Hepatocyte (in vitro differentiated cells): ENCODE data around the gene DAB2. TPM values are rescaled to one million over a fixed set of nuclear protein-coding genes. Genes with fewer than 3 reads are reported as not detected.

Experiments
- DNase-seq: peaks from one replicate; pipeline ENCODE4 v3.0.0-alpha.2; 2016; ENCODE audit warnings: low spot score
- H2AFZ ChIP-seq: fragments of 200-600 bp; sonication (generic); 2 replicates; pipeline ENCODE4 v1.6.0; 2016; ENCODE audit warnings: antibody characterized with exemption, mild to moderate bottlenecking
- H3K27ac ChIP-seq: fragments of 200-600 bp; sonication (generic); 2 replicates; pipeline ENCODE4 v1.5.1; 2016; ENCODE audit warnings: mild to moderate bottlenecking
- H3K27me3 ChIP-seq: fragments of 200-600 bp; sonication (generic); 2 replicates; pipeline ENCODE4 v1.6.1; 2016
- H3K36me3 ChIP-seq: fragments of 200-600 bp; sonication (generic); replicated peaks from 2 replicates; pipeline ENCODE4 v1.5.1; 2016; ENCODE audit warnings: low read depth; ENCODE audit not compliant: insufficient read depth
- H3K4me1 ChIP-seq: fragments of 200-600 bp; sonication (generic); 2 replicates; pipeline ENCODE4 v1.5.1; 2016; ENCODE audit warnings: mild to moderate bottlenecking, moderate library complexity; ENCODE audit not compliant: insufficient read depth
- H3K4me2 ChIP-seq: fragments of 200-600 bp; sonication (generic); 2 replicates; pipeline ENCODE4 v1.6.0; 2016
- H3K4me3 ChIP-seq: fragments of 200-600 bp; sonication (generic); 2 replicates; pipeline ENCODE4 v1.5.1; 2016; ENCODE audit warnings: mild to moderate bottlenecking
- H3K79me2 ChIP-seq: fragments of 200-600 bp; sonication (generic); 2 replicates; pipeline ENCODE4 v1.6.0; 2017; ENCODE audit warnings: mild to moderate bottlenecking
- H3K9me2 ChIP-seq: fragments of 200-600 bp; sonication (generic); replicated peaks from 2 replicates; pipeline ENCODE4 v1.6.0; 2017; ENCODE audit warnings: mild to moderate bottlenecking; ENCODE audit not compliant: insufficient read depth
- H3K9me3 ChIP-seq: fragments of 200-600 bp; sonication (generic); 2 replicates; pipeline ENCODE4 v1.5.1; 2016; ENCODE audit warnings: low read depth, mild to moderate bottlenecking
- H4K20me1 ChIP-seq: fragments of 200-600 bp; sonication (generic); 2 replicates; pipeline ENCODE4 v1.6.0; 2016; ENCODE audit warnings: mild to moderate bottlenecking; ENCODE audit not compliant: insufficient read depth, poor library complexity, severe bottlenecking
- CTCF ChIP-seq: fragments of 200-600 bp; sonication (generic); IDR thresholded peaks from 2 replicates; pipeline ENCODE4 v1.5.1; 2016; ENCODE audit warnings: antibody characterized with exemption, mild to moderate bottlenecking; ENCODE audit not compliant: poor library complexity
- EZH2 ChIP-seq: fragments of 200-600 bp; sonication (generic); IDR thresholded peaks from 2 replicates; pipeline ENCODE4 v1.6.1; 2016; ENCODE audit warnings: antibody characterized with exemption, mild to moderate bottlenecking, borderline replicate concordance
- EZH2phosphoT487 ChIP-seq: fragments of 200-600 bp; sonication (generic); IDR thresholded peaks from one replicate; pipeline ENCODE4 v1.6.1; 2018; ENCODE audit warnings: antibody characterized with exemption, mild to moderate bottlenecking, low read depth, moderate library complexity; ENCODE audit not compliant: unreplicated experiment, severe bottlenecking
- WGBS: methylation state at CpG from one replicate; pipeline ENCODE4 v1.1.6; 2016; ENCODE audit warnings: low lambda C conversion rate; ENCODE audit errors: missing lambda C conversion rate; 5-methylcytosine and 5-hydroxymethylcytosine counted together
- polyA plus RNA-seq: library from polyadenylated mRNA; unstranded; fragments of >200 nt; fragmentation: Nextera tagmentation; extraction: Ambion mirVana; gene quantifications from 2 replicates; pipeline ENCODE4 v1.2.1, GENCODE V29; 2016
- total RNA-seq: library from RNA; depleted of rRNA; stranded (reverse); fragments of >200 nt; gene quantifications from 2 replicates; pipeline ENCODE4 v1.2.3, GENCODE V29; 2014

Gene DAB2
- total and polyA plus RNA-seq, 2 experiments from 2014 or later, result 98.9 to 130 TPM

GRCh38 chr5:39384271-39384670 is 40.5 kb downstream of the DAB2 start:
- Histone ChIP-seq H3K36me3 (no peaks in the 10 kb centered on the region), H4K20me1 (no peaks in the 10 kb centered on the region), H3K4me2 (no peak overlapping the region), H3K27ac (no peak overlapping the region), H3K9me2 (no peaks in the 10 kb centered on the region), H2AFZ (no peak overlapping the region), H3K27me3 (no peaks in the 10 kb centered on the region), H3K4me3 (no peak overlapping the region), H3K4me1 (no peaks in the 10 kb centered on the region), H3K9me3 (no peaks in the 10 kb centered on the region), H3K79me2 (no peaks in the 10 kb centered on the region)
- TF ChIP-seq EZH2phosphoT487 (no peak), EZH2 (no peak), CTCF (no peak)
- DNase-seq, result no peak
- 92% methylated on average over 1 of the region's 1 CpG for WGBS

- DNase-seq, result no peak
- Histone ChIP-seq H3K4me1 (peaks cover 2% of the 10 kb centered on the region), H3K4me3 (no peak overlapping the region), H4K20me1 (no peaks in the 10 kb centered on the region), H3K4me2 (no peak overlapping the region), H3K36me3 (no peaks in the 10 kb centered on the region), H2AFZ (no peak overlapping the region), H3K9me2 (no peaks in the 10 kb centered on the region), H3K27me3 (no peaks in the 10 kb centered on the region), H3K9me3 (no peaks in the 10 kb centered on the region), H3K79me2 (no peaks in the 10 kb centered on the region), H3K27ac (no peak overlapping the region)
- no peak for TF ChIP-seq CTCF
- TF ChIP-seq EZH2phosphoT487, result no peak
- TF ChIP-seq EZH2, result no peak
- WGBS, result 91% methylated on average over 3 of the region's 3 CpGs
Observed at GRCh38 chr5:39381376-39381775, 43.4 kb downstream of the DAB2 start.

GRCh38 chr5:39379693-39380092 is 45.1 kb downstream of the DAB2 start:
- no peaks in the 10 kb centered on the region for H3K36me3 ChIP-seq
- H2AFZ ChIP-seq, result no peak overlapping the region
- H3K9me3 ChIP-seq, result no peaks in the 10 kb centered on the region
- WGBS, result 76% methylated on average over 3 of the region's 3 CpGs
- H3K4me2 ChIP-seq, result no peak overlapping the region
- no peak overlapping the region for H3K4me3 ChIP-seq
- no peaks in the 10 kb centered on the region for H3K79me2 ChIP-seq
- H3K4me1 ChIP-seq, result peaks cover 2% of the 10 kb centered on the region
- DNase-seq, result no peak
- TF ChIP-seq EZH2phosphoT487 (no peak), EZH2 (no peak), CTCF (no peak)
- no peak overlapping the region for H3K27ac ChIP-seq
- H3K27me3 ChIP-seq, result no peaks in the 10 kb centered on the region
- no peaks in the 10 kb centered on the region for H4K20me1 ChIP-seq
- H3K9me2 ChIP-seq, result no peaks in the 10 kb centered on the region

GRCh38 chr5:39377613-39378012 is 47.2 kb downstream of the DAB2 start:
- Histone ChIP-seq H3K27ac (peak overlapping the region; percentile 21), H3K36me3 (no peaks in the 10 kb centered on the region), H2AFZ (no peak overlapping the region), H3K4me2 (no peak overlapping the region), H3K9me2 (no peaks in the 10 kb centered on the region), H3K4me3 (no peak overlapping the region), H4K20me1 (no peaks in the 10 kb centered on the region), H3K79me2 (no peaks in the 10 kb centered on the region), H3K4me1 (peaks cover 2% of the 10 kb centered on the region), H3K9me3 (no peaks in the 10 kb centered on the region), H3K27me3 (no peaks in the 10 kb centered on the region)
- TF ChIP-seq EZH2phosphoT487 (no peak), EZH2 (no peak), CTCF (no peak)
- DNase-seq, result no peak
- 62% methylated on average over 2 of the region's 2 CpGs for WGBS
